ENCODE measurements around the gene EFCAB8.
"Not testable (repeated sequence)": the region's sequence is repeated elsewhere in the genome, so short reads cannot be mapped to it uniquely, and the experiment has no call there.

The EFCAB8 gene

DNA sequence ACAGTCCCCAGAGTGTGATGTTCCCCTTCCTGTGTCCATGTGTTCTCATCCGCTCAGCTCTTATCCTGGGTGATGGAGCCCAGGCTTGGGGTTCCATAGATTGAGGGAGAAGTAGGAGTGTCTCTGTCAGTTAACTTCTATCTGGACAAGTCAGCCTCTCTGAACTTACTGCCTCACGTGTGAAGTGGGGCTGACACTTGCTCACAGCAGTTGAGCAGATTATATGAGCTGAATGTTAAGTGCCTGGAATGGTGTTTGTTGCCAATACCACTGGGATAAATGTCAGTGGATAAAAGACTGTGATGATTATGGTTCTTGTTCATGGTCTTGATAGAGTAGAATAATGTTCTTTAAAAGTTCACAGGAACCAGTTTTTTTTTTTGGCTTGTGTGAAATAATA is 17.1 kb upstream of the EFCAB8 start:
- no peak for DNase-seq

GRCh38 chr20:32842688-32843524 is 15.8 kb upstream of the EFCAB8 start:
- no peak for DNase-seq

DNA sequence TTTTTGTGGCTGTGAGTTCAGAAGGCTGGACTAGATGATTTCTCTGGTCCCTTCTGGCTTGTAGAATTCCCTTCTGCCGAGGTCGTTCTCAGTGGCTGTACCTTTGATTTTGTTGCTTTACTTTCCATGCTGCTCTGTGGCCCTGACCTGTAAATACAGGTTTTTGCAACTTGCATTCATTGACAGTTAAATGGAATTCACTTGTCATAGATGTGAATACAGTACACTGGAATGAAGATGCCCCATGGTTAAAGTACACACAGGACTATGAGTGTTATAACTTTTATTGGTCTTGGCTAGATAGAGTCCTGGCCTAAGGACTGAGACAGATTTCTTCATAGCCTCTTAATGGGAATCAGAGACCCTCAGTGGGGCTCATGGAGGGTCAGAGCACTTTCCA is 12.9 kb upstream of the EFCAB8 start:
- no peak for DNase-seq

DNA sequence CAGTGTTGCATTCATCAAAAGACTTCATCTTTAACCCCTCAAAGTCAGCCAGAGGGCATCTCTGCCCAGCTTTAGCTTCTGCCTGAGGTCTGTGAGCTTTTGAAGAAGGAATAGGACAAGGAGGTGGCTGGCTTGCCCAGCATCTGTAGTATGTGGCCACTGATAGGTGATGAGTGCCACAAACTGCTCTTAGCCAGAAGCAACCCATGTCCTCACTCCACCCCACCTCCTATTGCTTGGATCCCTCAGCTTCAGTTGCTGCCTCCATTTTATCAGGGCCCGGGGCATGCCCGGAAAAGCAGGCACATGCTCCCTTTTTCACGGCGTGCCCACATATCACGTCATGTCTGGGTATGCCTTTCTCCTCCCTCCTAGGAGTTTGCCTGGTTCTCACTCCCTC is 11.9 kb upstream of the EFCAB8 start:
- no peak for DNase-seq

DNA sequence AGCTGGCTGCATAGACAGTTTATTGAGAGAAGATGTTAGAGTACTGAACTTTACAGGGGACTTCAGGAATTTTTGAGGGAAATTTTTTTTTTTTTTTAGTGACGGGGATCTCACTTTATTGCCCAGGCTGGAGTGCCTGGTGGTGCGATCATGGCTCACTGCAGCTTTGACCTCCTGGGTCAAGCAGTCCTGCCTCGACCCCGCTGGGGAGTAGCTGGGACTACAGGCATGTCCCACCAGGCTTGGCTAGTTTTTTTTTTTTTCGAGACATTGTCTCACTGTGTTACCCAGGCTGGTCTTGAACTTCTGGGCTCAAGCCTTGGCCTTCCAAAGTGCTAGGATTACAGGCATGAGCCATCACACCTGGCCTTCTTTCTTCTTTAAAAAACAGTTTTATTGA is 10.8 kb upstream of the EFCAB8 start:
- DNase-seq: no peak

DNA sequence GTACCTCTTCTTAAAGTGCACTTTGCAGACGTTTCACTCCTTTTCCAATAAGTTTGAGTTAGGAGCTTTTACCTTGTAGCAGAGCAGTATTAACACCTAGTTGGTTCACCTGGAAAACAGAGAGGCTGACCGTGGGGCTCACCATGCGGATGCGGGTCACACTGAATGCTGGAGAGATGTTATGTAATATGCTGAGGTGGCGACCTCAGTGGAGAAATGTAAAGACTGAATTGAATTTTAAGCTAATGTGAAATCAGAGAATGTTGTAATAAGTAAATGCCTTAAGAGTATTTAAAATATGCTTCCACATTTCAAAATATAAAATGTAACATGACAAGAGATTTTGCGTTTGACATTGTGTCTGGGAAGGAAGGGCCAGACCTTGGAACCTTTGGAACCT is 9.9 kb upstream of the EFCAB8 start:
- no peak for DNase-seq

- no peak for DNase-seq
These were observed 9.1 kb upstream of the EFCAB8 start for GRCh38 chr20:32849577-32849976.

- no peak for DNase-seq
These were observed 3.3 kb upstream of the EFCAB8 start for GRCh38 chr20:32855387-32855786.

GRCh38 chr20:32858189-32858588 is 534 bp upstream of the EFCAB8 start:
- DNase-seq: no peak

- DNase-seq: no peak
These were observed 2.7 kb downstream of the EFCAB8 start for GRCh38 chr20:32861446-32861845.

DNA sequence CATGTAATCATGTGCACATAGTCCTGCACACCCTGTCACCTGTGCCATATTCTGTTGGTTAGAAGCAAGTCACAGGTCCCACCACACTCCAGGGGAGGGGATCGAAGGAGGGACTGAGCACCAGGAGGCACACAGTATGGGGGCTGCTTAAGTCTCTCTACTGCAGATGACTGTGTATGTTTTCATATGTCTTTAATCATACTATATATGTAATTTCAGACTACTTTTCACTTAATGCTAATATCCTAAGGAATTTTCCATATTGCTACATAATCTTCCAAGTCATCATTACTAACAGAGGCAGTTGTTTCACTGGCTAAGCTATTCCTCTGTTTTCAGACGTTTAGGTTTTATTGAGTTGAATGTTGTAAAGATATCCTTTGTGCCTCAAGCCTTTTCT is 10.8 kb downstream of the EFCAB8 start:
- no peak for DNase-seq

GRCh38 chr20:32870526-32870925 is 11.8 kb downstream of the EFCAB8 start:
- DNase-seq: not testable (repeated sequence)

DNA sequence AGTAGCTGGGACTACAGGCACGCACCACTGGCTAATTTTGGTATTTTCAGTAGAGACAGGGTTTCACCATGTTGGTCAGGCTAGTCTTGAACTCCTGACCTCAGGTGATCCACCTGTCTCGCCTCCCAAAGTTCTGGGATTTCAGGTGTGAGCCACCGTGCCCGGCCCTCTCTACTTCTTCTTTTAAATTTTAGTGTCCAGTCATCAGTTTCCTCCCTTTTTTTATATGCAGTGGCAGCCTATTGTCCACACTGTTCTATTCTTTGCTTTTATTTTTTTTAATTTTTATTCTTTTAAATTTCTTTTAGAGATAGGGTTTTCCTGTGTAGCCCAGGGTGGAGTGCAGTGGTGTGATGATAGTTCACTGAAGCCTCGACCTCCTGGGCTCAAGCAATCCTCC is 12.3 kb downstream of the EFCAB8 start:
- DNase-seq: no peak

DNA sequence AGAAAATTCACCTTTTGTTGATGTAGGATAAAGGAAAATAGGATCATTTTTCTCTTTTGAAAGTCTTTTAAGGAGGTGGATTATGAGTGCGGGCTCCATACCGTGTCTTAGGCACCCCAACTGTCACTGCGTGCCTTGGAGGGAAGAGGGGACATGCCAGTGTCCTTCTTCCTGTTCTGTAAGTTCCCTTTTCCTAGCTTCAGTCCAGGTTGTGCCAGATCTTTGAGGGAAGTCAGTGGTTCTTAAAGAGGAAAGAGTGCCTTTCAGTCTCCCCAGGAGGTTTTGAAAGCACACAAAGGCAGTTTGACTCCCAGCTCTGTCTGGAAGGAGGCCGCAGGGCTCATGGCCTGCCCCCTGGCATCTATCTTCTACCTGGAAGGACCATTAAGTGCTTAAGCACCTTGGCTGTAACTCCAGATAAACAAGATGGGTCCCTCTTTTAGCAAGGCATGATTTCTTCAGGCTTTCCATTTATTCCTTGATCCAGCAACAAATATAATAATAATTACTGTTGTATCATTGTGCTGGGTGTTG is 13.0 kb downstream of the EFCAB8 start:
- no peak for DNase-seq

DNA sequence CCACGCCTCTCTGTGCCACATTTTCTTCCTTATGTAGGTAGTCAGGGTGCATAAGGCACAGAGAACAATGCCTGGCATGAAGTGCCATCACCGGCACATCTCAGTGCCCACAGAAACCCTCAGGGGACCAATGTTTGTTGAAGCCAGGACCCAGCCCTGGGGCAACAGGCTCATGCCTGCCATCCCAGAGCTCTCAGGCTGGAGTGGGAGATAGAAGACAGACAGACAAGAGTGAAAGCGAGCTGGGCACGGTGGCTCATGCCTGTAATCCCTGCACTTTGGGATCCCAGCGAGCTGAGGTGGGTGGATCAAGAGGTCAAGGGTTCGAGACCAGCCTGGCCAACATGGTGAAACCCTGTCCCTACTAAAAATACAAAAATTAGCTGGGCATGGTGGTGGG is 13.5 kb downstream of the EFCAB8 start:
- no peak for DNase-seq

DNA sequence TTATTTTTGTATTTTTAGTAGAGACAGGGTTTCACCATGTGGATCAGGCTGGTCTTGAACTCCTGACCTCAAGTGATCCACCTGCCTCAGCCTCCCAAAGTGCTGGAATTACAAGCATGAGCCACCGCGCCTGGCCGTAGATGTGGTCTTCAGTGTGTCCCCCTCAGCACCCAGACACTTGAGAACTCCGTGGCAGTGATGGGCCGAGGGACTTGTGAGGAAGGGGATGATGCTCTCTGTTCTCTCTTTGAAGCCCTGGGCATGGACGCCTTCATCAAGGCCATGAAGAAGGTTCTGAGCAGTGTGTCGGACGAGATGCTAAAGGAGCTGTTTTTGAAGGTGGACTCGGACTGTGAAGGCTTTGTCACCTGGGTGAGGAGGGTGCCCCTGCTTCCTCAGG is 16.9 kb downstream of the EFCAB8 start:
- DNase-seq: no peak

- no peak for DNase-seq
These were observed 18.8 kb downstream of the EFCAB8 start for GRCh38 chr20:32877507-32877906.

DNA sequence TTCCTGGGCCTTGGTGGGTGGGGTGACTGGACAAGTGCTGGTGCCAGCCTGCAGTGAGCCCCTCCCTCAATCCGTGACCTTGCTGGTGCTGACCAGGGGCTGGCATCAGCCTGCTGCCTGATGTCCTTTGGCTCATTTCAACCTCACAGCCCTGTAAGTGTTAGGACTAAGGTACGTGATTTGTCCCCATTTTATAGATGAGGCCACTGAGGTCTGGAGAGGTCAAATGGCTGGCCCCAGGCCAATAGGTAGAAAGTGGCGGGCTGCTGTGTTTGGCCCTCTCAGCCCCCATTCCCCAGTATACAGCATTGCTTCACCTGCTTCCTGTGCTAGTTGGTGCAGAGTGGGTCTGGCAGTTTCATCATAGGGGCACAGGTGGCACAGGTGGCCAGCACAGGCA is 20.1 kb downstream of the EFCAB8 start:
- no peak for DNase-seq

GRCh38 chr20:32879538-32879937 is 20.8 kb downstream of the EFCAB8 start:
- DNase-seq: no peak

- no peak for DNase-seq
These were observed 21.9 kb downstream of the EFCAB8 start for GRCh38 chr20:32880635-32881034.

GRCh38 chr20:32883081-32883480 is 24.4 kb downstream of the EFCAB8 start:
- DNase-seq: no peak

DNA sequence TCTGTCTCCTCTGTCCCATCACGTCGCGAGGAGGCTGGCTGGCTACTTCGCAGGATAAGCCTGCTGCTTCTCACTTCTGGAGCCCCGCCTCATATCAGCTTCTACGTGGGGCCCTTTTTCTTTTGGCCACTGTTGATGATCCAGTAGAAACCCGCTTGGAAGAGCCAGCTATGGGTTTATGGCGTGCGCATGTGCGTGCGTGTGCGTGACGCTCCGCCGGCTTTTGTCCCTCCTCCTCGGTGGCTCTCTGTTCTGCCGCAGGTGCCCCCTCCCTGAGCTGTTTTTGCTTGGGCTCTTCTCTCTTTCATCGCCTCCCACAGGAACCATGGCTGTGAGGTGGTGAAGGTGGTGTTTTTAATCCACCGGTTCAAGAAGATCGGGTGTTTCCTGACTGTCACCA is 26.5 kb downstream of the EFCAB8 start:
- no peak for DNase-seq

DNA sequence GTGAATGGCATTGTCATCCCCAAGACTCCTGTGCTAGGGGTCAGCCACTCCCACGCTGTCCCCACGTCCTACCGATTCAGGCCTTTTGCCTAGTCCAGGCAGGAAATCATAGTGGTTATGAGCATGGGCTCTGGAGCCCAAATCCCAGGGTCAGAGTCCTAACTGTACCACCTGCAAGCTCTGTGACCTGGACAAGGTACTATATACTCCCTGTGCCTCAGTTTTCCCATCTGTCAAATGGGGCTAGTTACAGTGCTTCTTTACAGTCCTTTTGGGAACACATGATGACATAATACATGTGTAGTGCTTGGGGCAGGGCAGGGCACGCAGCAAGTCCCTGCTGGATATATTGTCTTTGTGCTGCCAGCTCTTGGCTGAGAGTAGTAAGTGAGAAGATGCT is 27.2 kb downstream of the EFCAB8 start:
- DNase-seq: no peak

DNA sequence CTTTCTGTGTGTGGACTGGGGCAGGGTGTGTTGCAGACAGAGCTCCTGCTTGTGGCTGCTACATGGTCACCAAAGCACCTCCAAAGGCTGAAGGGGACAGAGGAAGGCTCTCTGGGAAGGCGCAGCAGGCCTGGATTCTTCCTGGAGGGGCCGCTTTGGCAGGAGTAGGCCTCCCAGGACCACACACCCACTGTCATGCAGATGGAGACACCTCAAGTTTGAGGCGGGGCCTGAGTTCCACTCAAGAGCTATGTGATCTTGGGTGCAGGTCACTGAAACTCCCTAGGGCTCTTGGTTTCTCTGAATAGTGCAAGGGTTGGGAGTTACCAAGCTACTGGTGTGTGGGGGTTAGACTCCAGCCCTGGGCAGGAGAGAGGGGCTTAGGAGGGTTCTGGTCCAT is 27.9 kb downstream of the EFCAB8 start:
- no peak for DNase-seq

DNA sequence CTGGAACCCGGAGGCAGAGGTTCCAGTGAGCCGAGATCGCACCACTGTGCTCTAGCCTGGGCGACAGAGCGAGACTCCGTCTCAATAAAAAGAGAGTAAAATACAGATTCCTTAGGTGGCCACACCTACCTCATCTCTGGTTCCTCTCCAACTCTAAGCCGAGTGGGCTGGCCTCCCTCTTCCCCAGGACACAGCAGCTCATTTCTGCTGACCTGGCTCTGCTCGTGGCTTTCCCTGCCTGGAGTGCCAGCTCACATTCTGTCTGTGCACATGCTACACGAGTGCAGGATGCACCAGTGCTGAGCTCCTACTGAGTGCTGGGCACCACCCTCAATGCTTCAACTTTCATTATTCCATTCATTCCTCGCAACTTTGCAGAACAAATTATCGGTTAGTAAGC is 28.8 kb downstream of the EFCAB8 start:
- no peak for DNase-seq

Data from CD4-positive, alpha-beta T cell treated with Interferon gamma for 1 hour (primary cell).